Omental fat pad (tissue), 4 donors: ENCODE results near the gene CELF2. TPM values are rescaled to one million over a fixed set of nuclear protein-coding genes. Genes with fewer than 3 reads are reported as not detected.
A peak's percentile ranks its signal among the peaks of the same experiment; 100 is the strongest.

Source experiments
- ATAC-seq: fragments of 150-250 bp; one replicate; pipeline ENCODE4 v1.9.1; 2016; ENCODE audit warnings: mild to moderate bottlenecking, moderate library complexity; ENCODE audit not compliant: low FRiP score
- DNase-seq: peaks from one replicate; pipeline ENCODE4 v3.0.0-alpha.2; 2019; ENCODE audit warnings: low spot score
- total RNA-seq, 4 donors: library from RNA; depleted of rRNA; stranded (reverse); fragments of >200 nt; gene quantifications; one replicate each; pipeline ENCODE4 v1.1.0, GENCODE V29; 2016
- TF ChIP-seq, protein P1 (sequence below), 3 donors: fragments of 450-650 bp; IDR thresholded peaks; one replicate each; pipeline ENCODE4 v1.5.1; 2016 to 2017; ENCODE audit warnings: antibody characterized with exemption in 3 of 3, mild to moderate bottlenecking in 3 of 3, moderate library complexity in 2 of 3

CELF2 gene
- total RNA-seq, 4 donors from 2014 or later, result 81.7 to 116 (median 104) TPM

DNA sequence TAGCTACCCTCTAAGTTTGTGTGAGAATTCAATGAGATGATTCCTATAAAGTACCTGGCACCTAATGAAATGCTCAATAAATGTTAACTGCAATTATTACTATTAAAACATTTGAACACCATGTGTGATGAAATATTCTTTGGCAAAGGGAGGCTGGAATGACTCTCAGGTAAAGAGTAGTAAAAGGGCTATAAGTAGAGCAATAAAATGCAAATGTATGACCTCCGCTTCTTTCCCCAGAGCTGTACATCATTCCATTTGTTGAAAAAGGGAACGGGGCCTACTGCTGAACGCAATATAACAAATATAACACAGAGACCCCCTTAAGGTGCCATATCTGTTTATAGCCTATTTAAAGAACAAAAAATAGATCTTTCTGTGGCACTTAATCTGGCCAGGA lies 27.8 kb downstream of the CELF2 start:
- no peak for DNase-seq
- TF ChIP-seq, protein P1, sequence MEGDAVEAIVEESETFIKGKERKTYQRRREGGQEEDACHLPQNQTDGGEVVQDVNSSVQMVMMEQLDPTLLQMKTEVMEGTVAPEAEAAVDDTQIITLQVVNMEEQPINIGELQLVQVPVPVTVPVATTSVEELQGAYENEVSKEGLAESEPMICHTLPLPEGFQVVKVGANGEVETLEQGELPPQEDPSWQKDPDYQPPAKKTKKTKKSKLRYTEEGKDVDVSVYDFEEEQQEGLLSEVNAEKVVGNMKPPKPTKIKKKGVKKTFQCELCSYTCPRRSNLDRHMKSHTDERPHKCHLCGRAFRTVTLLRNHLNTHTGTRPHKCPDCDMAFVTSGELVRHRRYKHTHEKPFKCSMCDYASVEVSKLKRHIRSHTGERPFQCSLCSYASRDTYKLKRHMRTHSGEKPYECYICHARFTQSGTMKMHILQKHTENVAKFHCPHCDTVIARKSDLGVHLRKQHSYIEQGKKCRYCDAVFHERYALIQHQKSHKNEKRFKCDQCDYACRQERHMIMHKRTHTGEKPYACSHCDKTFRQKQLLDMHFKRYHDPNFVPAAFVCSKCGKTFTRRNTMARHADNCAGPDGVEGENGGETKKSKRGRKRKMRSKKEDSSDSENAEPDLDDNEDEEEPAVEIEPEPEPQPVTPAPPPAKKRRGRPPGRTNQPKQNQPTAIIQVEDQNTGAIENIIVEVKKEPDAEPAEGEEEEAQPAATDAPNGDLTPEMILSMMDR (IDR thresholded peaks at IDR 0.05), result no peak
- no peak for ATAC-seq

DNA sequence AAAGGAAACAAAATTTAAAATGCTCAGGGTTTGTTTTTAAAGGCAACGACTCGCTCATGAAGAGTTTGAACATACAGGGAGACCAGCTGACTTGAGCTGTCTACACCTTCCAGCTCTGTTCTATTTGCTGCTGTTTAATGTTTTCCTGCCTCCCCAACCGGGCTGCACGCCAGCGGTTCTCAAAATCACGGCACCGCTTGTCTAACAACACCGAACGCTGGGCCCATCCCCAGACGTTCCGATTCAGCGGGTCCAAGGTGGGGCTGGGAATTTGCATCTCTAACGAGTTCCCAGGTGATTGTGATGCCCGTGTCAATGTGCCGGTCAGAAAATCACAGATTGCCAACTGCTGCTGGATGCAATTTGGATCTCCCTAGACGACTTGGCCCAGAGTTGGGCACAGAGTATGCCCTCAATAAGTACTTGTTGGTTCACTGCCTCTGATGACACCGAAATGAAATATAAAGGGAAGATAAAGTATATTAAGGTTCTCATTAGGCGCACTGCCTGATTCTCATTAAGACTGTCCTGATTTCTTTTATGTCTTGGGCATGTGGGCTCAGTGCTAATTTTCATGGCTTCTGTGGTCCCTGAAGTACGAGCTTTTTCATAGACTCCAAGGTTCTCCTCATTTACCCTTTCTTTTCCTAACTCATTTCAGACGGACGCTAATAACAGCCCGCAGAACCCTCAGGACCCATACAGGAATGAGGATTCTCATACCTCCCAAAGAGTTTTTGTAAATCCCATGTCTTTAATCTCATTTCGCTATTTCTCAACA lies 28.5 kb downstream of the CELF2 start:
- no peak for DNase-seq
- TF ChIP-seq, protein P1 (IDR thresholded peaks at IDR 0.05), result no peak
- ATAC-seq, result no peak

- DNase-seq, result no peak
- ATAC-seq, result no peak
- TF ChIP-seq, protein P1 (IDR thresholded peaks at IDR 0.05), result no peak
These were observed 29.1 kb downstream of the CELF2 start for GRCh38 chr10:11046776-11047160.

DNA sequence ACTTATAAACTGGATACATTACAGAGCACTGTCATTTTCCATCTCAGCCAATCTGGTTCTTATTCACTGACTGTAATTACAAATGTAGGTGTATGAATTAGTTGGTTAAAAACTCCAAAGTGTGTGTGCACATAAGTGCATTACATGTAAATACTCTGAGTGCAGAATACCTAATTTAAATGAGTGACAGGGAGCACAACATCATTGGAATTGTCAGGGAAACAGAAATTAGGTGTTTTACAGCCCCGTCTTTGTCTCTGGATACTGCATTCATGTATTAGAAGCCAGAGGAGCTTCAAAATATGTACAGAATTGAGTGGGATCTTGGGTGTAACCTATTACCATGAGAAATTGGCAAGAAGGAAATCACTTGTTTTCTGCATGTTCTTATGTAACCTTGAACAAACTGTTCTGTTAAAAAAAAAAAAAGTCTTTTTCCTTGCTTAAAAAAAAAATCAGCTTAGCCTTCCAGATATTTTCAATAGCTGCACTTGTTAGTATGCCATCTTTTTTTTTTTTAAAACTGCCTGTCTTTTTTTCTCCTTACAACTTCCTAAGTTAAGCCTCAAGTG lies 31.1 kb downstream of the CELF2 start:
- ATAC-seq (no peak), DNase-seq (no peak)
- TF ChIP-seq, protein P1 (IDR thresholded peaks at IDR 0.05), result no peak

DNA sequence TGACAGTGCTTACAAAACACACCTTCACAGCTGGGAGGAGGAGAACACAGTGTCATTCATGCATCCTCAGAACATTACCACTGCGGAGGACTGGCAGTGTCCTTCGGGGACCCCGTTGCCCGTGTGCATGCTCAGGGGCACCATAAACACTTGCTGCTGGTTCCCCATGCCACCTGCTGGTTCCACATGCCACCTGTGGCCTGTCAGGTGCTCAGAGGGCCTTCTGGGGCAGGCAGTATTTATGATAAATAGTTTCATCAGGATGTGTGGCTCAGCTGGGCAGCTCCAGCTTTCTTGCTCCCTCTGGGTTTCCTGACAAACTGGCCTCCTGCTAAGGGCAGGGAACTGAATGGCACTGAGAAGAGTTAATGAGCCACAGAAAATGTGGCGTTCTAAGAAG lies 32.1 kb downstream of the CELF2 start:
- TF ChIP-seq, protein P1 (IDR thresholded peaks at IDR 0.05), result no peak
- ATAC-seq (peak; percentile 34), DNase-seq (no peak)

GRCh38 chr10:11050301-11051287 lies 32.9 kb downstream of the CELF2 start:
- TF ChIP-seq, protein P1 (IDR thresholded peaks at IDR 0.05), result no peak
- ATAC-seq, result no peak
- no peak for DNase-seq
